Measurements from ENCODE around the gene INPPL1.

- TF ChIP-seq SUZ12 (IDR thresholded peaks at IDR 0.05): no peak
- no peak for TF ChIP-seq ELF4 (IDR thresholded peaks at IDR 0.05)
- no peak for TF ChIP-seq CTBP1 (IDR thresholded peaks at IDR 0.05; ENCODE audit: borderline replicate concordance)
- no peak for TF ChIP-seq BHLHE40 (IDR thresholded peaks at IDR 0.05; ENCODE audit: borderline replicate concordance)
- no peak for TF ChIP-seq ZNF384 (IDR thresholded peaks at IDR 0.05)
- no peak for TF ChIP-seq FOXM1 (IDR thresholded peaks at IDR 0.05; ENCODE audit: borderline replicate concordance)
These were observed 33.0 kb downstream of the INPPL1 start for GRCh38 chr11:72257570-72257969.

All from HEK293T (cell line).